Measurements from ENCODE around the gene SLC29A3.

The SLC29A3 gene

DNA sequence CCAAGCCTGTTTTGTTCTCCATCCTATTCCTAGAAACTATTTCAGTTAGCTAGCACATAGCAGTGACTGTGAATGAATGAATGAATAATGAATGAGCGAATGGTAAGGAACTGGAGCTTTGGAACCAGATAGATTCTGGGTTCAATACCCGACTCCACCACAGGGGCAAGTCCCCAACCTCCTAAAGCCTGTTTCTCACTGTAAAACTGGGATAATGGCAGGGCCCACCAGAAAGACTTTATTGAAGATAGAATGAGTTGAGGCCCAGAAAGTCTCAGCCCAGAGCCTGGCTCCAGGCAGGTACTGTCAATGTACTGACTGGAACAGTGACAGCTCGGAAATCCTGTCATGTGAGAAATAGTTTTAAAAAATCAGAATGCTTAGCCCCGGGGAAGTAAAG is 76.6 kb downstream of the SLC29A3 start:
- no peak for DNase-seq

DNA sequence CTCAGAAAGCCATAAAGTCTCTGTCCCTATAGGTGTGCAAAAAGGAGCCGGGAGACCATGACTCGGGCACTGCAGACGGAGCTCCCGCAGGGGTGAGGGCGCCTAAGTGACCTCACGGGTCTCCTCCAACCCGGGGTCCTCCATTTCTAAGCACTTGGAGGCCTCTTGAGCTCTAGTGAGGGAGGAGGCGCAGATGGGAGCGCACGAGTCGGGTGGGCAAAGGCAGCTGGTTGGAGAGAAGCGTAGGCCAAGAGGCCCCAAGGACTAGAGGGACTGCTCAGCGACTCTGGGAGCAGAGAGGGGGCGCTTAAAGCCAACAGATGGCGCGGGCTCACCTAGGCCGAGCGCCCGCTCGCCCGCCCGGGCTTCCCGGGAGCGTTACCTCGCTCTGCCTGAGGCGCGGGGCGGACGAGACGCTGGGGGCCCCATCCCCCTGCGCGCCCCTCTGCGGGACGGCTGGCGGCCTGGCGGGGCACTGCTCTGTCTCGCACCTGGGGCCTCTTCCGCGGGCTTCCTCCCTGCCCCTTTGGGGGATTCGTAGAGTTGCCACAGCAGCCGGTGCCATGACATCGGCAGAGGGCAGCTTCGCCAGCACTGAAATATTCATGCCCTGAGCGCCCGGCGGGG is 77.1 kb downstream of the SLC29A3 start:
- DNase-seq = no peak

DNA sequence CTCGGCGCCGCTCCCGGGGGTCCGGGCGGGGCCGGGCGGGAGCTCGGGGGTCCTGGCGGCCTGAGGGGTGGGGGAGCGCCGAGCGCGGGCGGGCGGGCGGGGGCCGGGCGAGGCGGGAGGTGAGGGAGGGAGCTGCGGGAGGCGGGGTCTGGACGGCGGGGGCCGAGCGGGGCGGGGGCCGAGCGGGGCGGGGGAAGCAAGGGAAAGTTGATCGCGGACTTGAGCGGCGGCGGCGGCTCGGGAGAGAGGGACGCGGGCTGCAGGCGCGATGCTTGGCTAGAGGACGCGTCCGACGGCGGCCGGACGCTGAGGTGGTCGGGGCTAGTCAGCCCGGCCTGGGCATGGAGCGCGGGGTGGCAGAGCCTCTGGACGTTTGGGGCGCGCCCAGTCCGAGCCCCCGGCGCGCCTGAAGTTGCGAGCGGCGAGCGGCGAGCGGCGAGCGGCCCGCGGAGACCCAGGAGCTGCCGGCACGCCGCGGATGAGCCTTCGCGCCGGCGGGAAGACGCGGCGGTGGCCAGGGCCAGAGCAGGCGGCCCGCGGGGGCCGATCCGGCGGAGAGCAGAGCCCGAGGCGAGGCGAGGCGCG is 77.7 kb downstream of the SLC29A3 start, which contains the start of gene CDH23:
TSS of gene CDH23 (plus strand) at position 210 of the 585 bp plus-strand sequence. CDS start 42,912 bp downstream, outside the sequence.
- no peak for DNase-seq

DNA sequence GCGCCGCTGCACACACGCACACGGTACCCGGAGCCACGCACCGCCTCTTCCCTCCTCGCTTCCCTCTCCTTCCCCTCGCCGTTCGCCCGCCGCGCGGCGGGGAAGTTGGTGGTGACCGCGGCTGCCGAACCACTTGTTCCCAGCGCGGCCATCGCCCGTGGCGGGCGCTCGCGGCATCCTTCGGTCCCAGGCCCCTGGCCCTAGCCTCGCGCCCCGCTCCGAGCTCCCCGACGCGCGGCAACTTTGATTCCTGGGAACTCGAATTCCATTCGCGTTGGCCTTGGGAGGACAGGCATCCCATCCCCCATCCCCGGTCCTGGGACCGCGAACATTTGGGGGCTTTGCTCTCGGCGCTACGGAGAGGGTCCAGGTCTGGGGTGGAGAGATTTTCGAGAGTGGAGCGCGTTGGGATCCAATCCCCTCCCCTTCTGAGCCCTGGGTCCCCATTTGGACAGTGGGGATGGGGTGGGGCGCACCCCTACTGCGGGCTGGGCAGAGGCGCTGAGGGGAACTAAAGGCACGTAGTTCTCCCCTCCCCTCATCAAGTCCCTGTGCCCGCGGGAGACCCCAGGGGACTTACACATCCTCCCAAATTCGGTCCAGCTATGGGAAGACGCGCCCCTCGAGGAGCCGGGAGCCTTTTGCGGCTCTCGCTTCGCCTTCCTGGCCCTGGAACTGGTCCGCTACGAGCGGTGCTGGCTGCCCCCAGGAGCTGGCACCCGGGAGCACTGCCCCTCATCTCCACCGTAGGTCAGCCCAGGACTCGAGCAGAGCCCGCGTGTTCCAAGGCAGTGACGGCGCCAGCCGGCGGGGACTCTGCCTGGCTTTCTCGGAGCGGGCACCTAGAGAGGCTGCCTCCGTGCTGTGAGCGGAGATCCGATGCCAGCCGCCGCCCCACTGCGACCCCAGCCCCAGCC is 78.5 kb downstream of the SLC29A3 start:
- DNase-seq = no peak

- no peak for DNase-seq
Observed at GRCh38 chr10:71398976-71399375, 79.9 kb downstream of the SLC29A3 start.

- no peak for DNase-seq
Observed at GRCh38 chr10:71399946-71400345, 80.9 kb downstream of the SLC29A3 start.

- DNase-seq = no peak
Observed at GRCh38 chr10:71401056-71401455, 82.0 kb downstream of the SLC29A3 start.

GRCh38 chr10:71402005-71402404 is 82.9 kb downstream of the SLC29A3 start:
- no peak for DNase-seq

- DNase-seq = no peak
Observed at GRCh38 chr10:71404503-71405295, 85.6 kb downstream of the SLC29A3 start.

- no peak for DNase-seq
Observed at GRCh38 chr10:71406878-71407277, 87.8 kb downstream of the SLC29A3 start.

DNA sequence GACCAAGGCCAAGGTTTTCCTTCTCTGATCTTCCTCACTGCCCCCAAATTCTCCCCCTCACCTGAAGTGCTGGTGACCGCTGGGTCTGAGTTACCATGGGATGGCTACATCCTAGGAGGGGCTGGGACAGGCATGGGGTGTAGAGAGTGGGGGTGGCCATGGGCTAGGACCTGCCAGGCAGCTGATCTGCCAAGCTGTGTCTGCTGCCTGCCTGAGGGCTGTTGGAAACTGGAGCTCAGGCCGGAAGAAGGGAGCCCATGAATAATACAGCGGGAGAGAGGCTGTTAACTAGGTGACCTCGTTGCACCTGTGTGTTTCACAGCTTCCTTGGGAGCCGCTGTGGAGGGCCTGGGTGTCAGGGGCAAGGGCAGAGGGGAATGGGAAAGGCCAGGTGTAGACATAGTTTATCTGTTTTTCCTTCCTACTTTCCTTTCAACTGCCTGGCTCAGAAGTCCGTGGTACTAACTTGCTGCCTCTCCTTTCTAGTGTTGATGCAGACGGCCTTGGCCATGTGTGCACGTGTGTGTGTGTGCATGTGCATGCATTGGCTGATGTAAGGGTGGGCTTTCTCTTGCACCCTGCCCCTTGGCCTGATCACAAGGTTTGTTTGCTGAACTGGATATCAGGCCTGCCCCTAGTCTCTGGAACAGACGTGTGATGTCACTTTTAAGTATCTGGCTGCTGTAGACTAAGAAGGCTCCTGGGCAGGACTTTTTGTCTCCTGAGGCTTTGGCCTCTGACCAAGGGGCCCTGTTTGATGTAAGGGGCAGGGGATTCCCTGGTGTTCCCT is 89.6 kb downstream of the SLC29A3 start:
- no peak for DNase-seq

DNA sequence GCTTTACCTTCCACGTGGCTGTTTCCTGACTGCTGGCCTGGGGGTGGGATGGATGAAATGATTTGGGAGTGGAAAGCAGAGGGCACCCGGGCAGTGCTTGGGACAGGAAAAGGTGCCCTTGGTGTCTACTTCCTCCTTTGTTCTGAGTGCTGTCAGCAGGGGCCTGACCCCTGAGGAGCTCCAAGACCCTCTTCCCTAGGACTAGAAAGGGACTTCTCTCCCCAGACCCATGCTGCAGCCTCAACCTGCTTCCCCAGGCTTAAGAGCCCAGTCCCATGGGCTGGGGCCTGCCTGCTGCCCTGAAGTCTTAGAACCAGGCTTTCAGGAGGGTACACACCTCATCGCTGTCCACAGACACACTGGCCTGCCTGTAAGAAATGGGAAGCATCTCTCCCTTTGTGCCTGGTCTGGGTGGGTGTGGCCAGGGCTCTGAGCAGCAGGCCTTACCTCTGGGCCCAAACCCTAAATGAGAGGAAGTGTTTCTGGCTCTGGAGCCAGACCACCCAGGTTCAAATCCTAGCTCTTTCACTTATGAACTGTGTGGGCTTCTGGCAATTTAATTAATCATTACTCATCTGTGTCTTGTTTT is 90.6 kb downstream of the SLC29A3 start:
- no peak for DNase-seq

Measured in NCI-H2107 (cell line).